Activated CD4-positive, alpha-beta T cell treated with anti-CD3 and anti-CD28 coated beads, Interleukin-2, Interleukin-6, amounts not matched to agents 100 ng/mL and 50 ng/mL, durations not matched to agents 16 hours and 8 hours (primary cell): ENCODE measurements around the gene S100A9.
"Not testable (repeated sequence)": the region's sequence is repeated elsewhere in the genome, so short reads cannot be mapped to it uniquely, and the experiment has no call there.

Source experiments
- DNase-seq: peaks from one replicate; pipeline ENCODE4 v3.0.0-alpha.2; 2020

The S100A9 gene

DNA sequence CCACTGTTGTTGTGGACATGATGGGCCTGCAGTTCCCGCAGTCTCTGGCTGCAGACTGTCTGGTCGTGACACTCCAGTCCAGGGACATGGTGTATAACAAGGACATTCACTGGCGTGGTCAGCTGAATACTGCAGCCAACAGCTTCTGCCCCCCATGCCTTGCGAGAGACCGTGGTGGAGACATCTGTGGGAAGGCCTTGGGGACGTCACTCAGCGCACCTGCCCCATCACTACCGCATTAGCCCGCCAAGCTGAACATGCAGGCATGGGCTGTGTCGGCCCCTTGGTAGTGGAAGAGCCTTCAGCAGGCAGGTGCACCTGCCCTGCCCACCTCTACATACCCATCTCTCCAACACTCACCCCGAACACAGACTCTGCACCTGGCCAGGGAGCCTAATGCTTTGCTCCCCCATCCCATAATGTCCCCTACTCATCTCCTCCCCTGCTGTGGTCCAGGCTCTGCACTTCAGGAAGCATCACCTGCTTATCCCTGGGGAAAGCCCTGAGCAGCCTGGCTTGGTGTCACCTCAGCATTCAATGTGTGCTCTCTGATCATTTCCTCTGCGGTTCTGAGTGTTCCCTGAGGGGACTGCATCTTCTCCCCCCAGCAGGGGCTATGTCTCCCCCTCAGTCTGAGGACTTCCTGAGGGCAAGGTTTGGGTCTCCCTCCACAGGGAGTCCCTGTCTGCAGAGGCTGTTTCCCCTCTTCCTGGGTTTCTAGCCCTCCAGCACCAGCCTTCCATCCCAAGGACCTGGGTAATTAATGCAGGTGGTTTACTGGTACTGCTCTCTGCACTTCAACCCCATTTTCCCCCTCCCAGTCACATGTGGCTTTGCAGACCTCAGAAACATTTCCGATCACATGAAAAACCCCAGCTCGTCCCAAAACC, 12.2 kb upstream of the S100A9 start:
- DNase-seq = no peak

DNA sequence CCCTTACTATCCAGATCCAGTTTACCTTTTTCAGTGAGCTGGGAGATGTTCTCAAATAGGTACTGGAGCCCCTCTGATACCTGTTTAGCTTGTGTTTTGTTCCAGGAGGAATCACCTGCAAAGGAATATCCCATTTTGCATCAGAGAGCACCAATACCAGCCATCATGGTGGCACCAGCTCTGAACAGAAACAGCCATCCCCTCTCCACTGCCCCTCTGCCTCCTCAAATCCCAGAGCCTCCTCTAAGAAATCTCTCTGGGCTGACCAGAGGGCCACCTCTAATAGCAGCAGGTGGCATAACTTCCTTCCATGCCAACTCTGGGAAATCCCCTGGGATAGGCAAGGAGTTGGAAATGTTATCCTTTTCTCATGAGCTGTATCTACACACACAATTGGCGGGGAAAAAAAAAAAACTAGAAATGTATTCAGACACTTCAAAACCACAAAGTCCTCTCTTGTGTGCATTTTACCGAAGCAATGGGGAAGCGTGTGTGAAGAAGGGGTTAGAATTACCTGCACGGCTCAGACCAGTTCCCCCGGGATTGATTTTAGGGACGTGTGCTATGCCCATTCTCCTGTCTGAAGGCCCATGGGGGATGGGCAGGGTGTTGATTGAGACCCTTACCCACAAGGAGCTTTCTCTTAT, 11.5 kb upstream of the S100A9 start:
- no peak for DNase-seq

DNA sequence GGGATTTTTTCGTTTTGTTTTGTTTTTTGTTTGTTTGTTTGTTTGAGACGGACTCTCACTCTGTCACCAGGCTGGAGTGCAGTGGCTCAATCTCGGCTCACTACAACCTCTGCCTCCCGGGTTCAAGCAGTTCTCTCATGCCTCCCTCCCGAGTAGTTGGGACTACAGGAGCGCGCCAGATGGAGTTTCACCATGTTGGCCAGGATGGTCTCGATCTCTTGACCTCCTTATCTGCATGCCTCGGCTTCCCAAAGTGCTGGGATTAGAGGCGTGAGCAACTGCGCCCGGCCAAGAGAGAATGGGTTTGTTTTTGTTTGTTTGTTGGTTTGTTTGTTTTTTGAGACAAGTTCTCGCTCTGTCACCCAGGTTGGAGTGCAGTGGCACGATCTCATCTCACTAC, 10.6 kb upstream of the S100A9 start:
- DNase-seq = not testable (repeated sequence)

DNA sequence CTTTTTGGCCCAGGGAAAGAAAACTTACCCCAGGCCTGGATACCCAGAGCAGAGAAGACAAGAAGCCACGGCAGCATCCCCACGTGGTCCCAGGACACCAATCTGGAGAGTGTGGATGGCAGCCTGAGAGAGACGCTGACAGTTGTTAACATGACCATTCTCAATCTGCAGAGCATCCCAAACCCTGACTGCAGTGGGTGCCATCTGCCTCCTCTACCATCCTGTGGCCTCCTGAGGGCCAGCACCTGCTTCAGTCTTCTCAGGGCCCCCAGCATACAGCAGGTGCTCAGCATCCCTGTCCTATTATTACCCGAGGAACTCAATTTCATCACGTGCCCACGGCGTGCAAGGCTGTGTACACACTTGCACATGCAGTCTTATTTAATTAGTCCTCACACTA, 9.8 kb upstream of the S100A9 start:
- no peak for DNase-seq

DNA sequence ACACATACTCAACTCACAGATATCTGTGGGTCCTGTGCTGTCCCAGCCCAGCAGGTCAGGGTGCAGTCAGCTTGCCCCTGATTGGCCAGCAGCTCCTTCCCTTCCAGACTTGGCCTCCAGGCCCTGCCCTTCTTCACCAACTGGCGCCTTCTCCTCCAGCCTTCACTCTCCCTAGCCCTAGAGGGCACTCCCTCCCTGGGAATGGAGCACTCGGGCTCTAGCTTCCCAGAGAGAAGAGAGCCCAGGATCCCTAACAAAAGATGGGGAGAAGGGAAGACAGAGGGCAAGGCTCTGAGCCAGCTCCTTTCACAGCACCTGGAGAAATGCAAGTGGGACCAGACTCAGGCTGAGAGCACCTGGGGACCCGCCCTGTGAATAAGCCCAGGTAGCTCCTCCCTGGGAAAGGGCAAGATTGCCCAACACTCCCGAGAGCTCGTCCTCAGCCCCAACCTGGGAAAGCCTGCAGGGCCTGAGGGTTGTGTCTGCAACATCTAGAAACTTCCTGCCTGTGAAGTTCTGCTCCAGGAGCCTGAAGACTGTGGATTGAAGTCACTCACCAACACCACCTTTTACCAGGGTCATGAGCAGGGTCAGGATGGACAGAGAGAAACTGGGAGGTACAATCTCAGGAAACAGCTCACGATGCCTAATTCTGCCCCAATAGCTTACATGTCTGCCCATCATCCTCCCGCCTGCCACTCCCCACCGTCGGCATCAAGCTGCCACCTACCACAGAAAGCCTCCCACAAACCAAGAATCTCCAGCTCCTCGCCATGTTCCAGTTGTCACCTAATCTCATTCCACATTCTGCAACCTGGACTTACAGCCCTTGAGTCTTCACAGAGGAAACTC, 8.9 kb upstream of the S100A9 start, which contains the start of gene PGLYRP4:
Gene PGLYRP4, minus strand, starts transcription at position 331 of the 852 bp plus-strand sequence. CDS start 909 bp downstream, outside the sequence.
- DNase-seq = no peak

DNA sequence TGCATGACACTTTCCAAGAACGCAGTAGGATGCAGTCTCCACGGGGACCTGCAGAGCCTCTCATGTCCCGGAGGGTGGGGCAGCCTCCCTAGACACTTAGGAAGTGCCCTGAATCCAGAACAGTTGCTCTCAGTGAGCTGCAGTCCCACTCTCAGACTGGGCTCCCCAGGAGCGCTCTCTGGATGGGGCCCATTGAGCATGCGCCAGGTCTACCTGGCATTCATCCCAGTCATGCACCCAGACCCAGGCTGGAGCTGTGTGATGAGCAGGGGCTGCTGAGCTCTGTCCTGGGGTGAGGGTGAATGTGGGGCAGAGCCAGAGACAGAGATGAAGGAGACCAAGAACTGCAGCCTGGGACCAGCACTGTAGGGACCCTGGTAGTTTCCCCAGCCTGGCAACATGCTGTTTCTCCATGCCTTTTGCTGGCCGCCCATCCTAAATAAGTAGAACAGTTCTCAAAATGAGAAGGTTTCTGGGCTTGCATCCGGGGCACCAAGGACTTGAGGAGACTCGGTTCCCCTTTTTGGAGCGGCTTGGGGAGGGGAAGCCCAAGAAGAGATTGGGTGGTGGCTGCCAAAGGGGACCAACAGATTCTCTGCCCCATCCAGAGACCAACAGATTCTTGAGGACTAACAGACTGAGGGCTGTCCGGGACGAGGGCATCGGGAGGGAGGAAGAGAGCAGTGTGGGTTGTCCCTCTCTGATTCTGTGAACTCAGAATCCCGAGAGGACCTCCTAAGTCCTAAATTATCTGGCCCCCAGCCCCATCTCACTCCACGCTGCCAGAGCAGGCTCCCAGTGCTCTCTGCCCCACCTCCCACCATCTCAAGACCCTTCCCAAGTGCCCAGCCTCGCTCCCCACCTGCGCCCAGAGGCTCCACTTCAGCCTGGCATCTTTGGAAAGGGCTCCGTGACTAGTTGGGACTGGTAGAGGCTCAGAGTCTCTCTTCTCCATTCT, 8.0 kb upstream of the S100A9 start:
- no peak for DNase-seq

DNA sequence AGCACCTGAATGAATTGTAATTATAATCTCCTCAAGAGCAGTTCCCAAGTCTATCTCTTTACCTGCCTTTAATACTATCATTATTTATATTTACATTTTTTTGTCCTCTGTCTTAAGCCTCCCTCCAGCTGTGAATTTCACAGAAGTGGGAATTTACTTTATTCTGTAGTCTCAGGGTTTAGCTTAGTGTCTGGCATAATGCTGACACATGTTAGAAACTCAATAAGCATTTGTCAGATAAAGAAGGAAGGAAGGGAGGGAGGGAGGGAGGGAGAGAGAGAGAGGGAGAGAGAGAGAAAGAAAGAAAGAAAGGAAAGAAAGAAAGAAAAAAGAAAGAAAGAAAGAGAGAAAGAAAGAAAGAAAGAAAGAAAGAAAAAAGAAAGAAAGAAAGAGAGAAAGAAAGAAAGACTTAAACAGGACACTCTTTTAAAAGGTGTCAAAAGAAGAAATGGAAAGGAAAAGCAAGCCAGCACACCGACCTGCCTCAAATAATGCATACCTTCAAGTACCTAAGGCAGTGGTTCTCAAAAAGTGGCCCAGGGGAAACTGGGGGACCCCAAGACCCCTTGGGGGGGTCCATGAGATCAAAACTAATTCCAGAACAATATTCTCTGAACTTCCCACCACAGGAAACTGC, 7.2 kb upstream of the S100A9 start:
- DNase-seq = no peak

DNA sequence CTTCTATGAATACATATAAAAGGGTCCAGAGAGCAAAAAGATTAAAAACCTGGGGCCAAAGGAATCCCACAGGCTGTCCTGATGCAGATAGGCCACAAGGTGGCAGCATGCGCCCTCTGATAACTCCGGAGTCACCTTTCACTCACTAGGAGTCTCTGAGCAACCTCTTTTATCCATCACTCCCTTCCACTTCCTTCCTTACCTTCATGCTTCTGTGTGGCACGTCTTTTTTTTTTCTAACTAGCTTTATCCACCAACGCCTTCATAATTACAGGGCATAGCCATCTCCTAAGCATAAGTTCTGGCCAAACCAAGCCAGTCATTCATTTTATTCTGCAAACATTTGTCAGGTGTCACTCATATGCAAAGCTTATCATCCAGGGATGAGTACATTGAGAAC, 5.1 kb upstream of the S100A9 start:
- DNase-seq = peak; percentile 74

DNA sequence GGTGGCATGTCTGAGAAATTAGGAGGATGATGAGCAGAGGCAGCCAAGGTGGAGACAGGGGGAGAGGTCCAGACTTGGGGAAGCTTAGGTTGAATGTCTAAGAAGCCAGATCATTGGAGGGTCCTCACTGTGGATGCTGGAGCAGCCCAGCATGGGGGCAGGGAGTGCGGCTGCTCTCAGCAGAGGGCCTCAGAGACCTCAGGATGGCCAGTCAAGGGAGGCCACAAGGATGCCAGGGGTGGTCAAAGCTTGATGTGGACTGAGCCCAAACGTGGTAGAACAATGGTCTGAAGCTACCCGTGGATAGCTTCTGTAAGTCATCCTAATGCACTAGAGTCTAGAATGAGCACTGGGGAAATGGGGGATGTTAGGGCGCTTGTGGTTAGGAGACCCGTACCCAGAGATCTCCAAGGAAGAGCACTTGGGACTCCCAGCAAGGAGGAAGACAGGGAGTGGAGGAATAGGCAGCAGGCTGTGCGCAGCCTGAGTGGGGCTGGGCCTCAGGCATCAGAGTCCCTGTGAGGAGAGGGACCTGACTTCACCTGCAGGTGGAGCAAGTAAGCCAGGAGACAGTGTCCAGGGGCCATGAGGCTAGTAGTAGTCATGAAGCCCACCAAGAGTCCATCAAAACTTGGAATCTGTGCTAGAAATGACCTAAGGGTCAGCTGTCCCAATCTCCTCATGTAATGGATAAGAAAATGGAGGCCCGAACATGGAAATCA, 4.3 kb upstream of the S100A9 start:
- no peak for DNase-seq

DNA sequence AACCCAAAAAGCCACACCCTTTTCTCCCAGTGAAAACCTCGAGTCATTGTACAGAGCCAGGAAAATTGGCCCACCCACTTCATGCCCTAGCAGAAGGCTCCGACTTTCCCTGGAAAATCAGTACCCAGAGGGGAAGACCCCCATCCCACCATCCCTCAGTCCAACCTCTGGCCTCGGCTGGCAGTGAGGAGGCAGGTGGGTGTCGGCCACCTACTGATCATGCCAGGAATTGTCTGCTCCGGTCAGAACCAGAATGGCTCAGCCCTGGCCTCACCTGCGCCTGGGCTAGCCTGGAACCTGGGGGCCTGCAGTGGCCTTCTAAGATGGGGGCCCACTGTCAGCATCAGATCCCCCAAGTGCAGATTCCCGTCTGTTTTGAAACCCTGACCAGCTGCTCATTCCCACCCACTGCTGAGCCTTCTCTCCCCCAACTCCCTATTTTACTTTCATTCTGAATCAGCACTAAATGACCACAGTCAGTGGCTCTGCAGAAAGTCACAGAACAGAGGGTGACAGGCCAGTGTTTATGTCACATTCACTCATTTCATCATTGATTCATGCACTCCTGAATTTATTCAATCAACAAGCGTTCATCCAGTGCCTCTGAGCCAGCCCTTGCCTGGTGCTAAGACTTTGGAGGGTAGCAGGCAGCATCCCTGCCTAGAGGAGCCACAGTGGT, 3.0 kb upstream of the S100A9 start:
- DNase-seq = no peak

DNA sequence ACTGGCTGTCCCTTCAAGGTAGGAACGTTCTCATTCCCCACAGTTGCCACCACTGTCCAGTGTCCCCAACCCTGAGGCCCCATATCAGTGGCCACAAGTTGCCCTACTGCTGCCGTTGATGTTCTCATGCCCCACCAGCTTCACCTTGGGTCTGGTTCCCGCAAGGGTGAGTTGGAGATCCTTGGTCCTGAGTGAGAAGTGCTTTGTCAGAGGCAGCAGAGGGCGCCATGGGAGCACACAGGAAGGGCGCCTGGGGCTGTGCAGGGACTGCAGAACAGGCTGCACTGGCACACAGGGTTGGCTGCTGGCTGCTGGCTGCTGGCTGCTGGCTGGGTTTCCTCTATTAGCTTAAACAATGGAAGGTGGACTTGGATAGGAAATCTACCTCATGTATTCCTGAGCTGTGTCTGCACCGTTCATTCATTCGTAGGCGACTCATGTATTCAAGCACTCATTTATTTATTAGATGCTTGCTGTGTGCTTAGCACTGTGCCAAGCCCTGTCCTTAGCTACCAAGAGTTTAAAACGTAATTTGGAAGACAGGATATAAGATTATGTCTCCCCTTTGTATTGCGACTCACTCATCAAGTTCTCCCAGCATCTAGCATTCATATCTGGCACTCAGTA, 2.1 kb upstream of the S100A9 start:
- peak; percentile 67 for DNase-seq

DNA sequence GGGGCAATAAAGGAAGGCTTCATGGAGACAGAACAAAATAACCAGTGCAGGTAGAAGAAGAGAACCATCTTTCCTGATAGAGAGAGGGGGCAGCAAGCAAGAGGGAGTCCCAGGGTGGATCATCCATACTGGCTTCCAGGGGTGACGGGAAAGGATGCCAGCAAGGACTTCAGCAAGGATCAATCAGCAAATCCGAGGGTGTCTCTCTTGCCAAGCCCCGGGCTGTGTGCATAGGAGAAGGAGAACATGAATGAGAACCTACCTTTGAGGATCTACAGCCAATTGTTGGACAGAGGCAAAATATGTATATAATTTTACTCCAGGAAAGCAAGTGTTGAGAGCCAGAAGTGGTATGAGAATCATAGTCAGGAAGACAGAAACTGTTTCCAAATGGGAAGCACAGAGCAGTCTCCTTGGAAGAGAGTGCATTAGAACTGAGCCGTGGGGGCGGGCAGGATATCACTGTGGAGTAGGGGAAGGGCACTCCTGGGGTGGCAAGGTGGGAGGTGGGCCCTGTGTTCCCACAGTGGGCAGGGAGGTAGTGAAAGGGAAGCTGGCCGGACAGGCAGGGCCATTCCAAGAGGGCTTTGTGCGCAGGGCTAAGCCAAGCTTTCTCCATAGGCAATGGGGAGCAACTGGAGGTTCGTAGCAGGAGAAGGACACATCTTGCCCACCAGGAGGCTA, 1.1 kb upstream of the S100A9 start:
- DNase-seq = no peak

DNA sequence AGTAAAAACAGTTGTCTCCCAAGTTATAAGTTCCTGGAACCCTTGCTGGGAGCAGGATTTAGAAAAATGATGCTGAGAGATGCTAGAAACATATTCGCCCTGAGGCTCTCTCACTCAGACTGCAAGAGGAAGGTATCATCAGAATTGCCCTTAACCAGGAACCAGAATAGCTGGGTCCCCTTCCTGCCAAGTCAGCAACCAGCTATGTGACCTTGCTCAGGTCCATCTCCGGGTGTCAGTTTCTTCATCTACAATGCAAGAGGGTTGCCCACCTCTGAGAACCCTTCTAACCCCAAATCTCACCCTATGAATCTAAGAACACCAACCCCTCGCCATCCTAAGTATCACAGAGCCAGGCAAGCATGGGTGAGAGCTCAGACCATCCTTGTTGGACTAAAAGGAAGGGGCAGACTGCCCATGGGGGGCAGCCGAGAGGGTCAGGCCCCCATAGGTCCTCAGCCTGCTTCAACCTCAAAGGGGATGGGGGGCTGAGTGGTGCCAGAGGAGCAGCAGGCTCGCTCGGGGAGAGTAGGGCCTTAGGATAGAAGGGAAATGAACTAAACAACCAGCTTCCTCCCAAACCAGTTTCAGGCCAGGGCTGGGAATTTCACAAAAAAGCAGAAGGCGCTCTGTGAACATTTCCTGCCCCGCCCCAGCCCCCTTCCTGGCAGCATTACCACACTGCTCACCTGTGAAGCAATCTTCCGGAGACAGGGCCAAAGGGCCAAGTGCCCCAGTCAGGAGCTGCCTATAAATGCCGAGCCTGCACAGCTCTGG, 390 bp upstream of the S100A9 start:
- DNase-seq = no peak

DNA sequence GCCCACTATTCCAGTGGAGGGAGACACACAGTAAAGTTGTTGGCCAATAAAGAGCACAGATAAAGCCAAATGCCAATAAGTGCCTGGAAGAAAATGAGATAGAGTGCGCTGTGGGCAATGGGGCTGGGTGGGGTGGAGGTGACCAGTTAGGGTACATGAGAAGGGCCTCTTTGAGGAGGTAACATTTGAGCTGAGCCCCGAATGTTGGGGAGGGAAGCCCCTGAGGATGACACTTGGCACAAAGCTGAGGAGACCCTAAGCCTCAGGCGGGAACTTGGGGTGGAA, 979 bp downstream of the S100A9 start:
- no peak for DNase-seq

DNA sequence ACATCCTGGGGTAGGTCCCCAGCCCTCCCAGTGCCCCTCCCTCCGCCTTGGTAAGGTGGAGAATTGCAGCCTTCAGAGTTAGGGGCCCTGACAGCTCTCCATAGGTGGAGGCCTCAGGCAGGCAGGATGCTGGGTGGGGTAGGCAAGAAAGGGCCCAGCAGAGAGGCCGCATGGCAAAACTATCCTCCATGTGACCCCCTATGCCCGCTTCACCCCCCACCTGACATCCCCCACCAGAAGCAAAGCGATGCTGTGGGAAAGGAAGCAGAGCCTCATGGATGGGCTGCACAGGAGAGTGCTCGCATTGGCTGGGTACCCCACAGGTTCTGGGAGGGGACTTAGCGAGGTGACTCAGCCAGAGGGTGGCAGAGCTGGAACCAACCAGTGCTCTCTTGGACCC, 1.6 kb downstream of the S100A9 start:
- no peak for DNase-seq

DNA sequence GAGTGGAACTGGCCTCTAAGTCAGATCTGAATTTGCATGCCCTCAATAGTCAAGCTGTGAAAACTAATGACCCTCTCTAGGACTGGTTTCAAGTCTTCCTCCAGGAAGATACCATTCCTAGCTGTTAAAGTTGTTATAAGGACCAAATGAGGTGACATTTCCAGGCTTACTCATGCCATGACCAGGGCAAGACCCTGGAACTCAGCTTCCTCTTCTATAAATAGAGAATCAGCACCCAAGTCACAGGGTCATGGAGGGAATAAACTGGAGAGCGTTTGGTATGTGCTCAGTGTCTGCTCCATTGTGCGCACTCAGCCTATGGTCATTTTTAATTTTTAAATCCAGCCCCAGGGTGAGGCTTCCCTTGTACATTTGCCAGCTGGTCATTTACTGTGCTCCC, 2.5 kb downstream of the S100A9 start:
- DNase-seq = no peak

DNA sequence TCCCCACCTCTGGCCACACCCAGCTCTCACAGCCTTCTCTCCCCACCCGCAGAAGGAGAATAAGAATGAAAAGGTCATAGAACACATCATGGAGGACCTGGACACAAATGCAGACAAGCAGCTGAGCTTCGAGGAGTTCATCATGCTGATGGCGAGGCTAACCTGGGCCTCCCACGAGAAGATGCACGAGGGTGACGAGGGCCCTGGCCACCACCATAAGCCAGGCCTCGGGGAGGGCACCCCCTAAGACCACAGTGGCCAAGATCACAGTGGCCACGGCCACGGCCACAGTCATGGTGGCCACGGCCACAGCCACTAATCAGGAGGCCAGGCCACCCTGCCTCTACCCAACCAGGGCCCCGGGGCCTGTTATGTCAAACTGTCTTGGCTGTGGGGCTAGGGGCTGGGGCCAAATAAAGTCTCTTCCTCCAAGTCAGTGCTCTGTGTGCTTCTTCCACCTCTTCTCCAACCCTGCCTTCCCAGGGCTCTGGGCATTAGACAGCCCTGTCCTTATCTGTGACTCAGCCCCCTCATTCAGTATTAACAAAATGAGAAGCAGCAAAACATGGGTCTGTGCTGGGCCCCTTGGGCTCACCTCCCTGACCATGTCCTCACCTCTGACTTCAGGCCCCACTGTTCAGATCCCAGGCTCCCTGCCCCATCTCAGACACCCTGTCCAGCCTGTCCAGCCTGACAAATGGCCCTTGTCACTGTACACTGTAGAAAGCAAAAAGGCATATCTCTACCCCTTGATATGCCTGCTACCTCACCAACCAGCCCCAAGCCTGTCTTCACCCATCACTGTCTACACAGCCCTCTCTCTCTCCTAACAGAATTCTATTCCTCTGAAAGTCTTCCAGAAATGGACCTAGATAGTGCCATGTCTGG, 3.2 kb downstream of the S100A9 start:
- no peak for DNase-seq
